Activated T-helper 17 cell treated with anti-CD3 and anti-CD28 coated beads, Interleukin-2, amount 50 U/mL, for 72 hours (primary cell): ENCODE data around the gene UBE2L3. TPM values are rescaled to one million over a fixed set of nuclear protein-coding genes. Genes with fewer than 3 reads are reported as not detected.
"Not testable (repeated sequence)": the region's sequence is repeated elsewhere in the genome, so short reads cannot be mapped to it uniquely, and the experiment has no call there.

ENCODE experiments used
- ATAC-seq: fragments of 150-1000 bp; cut with Tn5 transposase; replicated peaks from 2 replicates; pipeline ENCODE4 v1.10.0; 2021; ENCODE audit warnings: mild to moderate bottlenecking, moderate library complexity
- H3K27ac Mint-ChIP-seq: one replicate; pipeline ENCODE4 v1.8.0; 2022; ENCODE audit warnings: mixed read lengths
- H3K27me3 Mint-ChIP-seq: one replicate; pipeline ENCODE4 v1.8.0; 2022; ENCODE audit warnings: mixed read lengths
- H3K36me3 Mint-ChIP-seq: one replicate; pipeline ENCODE4 v1.8.0; 2022; ENCODE audit warnings: low read depth, mild to moderate bottlenecking, mixed read lengths
- H3K4me1 Mint-ChIP-seq: one replicate; pipeline ENCODE4 v1.8.0; 2022; ENCODE audit warnings: mixed read lengths
- H3K4me3 Mint-ChIP-seq: one replicate; pipeline ENCODE4 v1.8.0; 2022; ENCODE audit warnings: mild to moderate bottlenecking, mixed read lengths
- H3K9me3 Mint-ChIP-seq: one replicate; pipeline ENCODE4 v1.8.0; 2022; ENCODE audit warnings: mixed read lengths
- total RNA-seq, 2 donors: library from RNA; stranded (reverse); gene quantifications; one replicate each; pipeline ENCODE4 v1.2.3, GENCODE V29; 2022

The UBE2L3 gene
- total RNA-seq, 2 donors from 2014 or later = 36.6 to 78.9 TPM

DNA sequence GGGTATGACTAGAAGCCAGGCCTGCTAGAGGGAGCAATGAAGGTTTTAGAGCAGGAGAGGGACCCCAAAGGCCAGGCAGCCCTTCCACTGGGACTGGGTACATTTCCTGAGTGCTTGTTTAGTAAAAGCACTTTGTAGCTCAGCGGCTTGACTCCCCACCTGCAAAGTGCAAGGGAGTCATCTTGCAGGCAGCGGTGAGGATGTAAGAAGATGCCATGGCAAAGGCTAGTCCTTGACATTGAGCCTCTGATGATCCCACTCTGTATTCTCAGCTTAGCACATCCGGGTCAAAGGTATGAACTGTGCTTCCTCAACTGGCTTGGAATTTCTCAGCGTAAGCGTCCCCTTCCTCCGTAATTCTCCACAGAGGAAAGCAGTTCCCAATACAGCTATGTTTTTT, 3.1 kb upstream of the UBE2L3 start:
- peaks cover 3% of the 10 kb centered on the region for H3K4me1 Mint-ChIP-seq
- H3K27ac Mint-ChIP-seq = no peak overlapping the region
- peaks cover 14% of the 10 kb centered on the region for H3K36me3 Mint-ChIP-seq
- no peak for ATAC-seq
- H3K9me3 Mint-ChIP-seq = no peaks in the 10 kb centered on the region
- no peak overlapping the region for H3K4me3 Mint-ChIP-seq
- peaks cover 4% of the 10 kb centered on the region for H3K27me3 Mint-ChIP-seq

DNA sequence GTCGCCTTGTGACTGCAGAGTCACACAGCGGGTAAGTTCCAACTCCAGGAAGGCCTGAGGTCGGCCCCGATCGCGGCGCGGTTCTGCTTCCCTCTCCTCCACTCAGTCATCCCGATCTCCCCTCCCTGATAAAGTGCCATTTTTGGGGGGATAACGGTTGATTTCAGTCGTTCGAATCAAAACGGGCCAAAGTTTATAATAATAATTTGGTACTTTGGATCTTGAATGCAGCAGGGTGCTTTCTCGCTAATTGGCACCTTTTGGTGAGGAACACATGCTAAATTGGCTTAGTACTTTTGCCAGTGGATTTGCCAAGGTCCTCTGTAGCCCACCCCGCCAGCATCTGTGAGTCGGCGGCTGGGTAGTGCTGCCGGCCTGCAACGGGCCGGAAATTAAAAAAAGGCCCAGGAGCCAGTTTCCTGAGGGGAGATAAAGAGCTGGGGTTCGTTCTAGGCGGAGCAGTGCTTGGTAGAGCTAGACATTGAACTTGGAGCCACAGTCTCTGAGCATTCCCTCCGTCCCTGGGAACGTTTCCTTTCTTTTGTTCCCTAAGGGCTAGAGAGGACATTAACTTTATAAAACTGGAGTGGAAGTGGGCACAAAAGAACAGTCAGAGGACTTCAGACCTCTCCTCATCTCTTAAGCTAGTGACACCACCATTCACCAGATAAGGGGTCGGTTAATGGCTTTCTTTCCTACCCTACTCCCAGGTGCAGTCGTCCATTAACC, 997 bp downstream of the UBE2L3 start:
- no peaks in the 10 kb centered on the region for H3K9me3 Mint-ChIP-seq
- ATAC-seq = peak; percentile 20
- H3K27ac Mint-ChIP-seq = peak overlapping the region; percentile 94
- H3K36me3 Mint-ChIP-seq = peaks cover 48% of the 10 kb centered on the region
- peak overlapping the region; percentile 91 for H3K4me3 Mint-ChIP-seq
- no peaks in the 10 kb centered on the region for H3K27me3 Mint-ChIP-seq
- H3K4me1 Mint-ChIP-seq = peaks cover 32% of the 10 kb centered on the region

DNA sequence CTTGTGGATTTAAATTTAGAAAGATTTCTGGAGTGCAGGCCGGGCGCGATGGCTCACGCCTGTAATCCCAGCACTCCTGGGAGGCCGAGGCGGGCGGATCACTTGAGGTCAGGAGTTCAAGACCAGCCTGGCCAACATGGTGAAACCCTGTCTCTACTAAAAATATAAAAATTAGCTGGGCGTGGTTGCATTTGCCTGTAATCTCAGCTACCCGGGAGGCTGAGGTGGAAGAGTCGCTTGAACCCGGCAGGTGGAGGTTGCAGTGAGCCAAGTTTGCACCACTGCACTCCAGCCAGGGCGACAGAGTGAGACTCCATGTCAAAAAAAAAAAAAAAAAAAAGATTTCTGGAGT, 1.5 kb downstream of the UBE2L3 start:
- peak overlapping the region; percentile 94 for H3K27ac Mint-ChIP-seq

DNA sequence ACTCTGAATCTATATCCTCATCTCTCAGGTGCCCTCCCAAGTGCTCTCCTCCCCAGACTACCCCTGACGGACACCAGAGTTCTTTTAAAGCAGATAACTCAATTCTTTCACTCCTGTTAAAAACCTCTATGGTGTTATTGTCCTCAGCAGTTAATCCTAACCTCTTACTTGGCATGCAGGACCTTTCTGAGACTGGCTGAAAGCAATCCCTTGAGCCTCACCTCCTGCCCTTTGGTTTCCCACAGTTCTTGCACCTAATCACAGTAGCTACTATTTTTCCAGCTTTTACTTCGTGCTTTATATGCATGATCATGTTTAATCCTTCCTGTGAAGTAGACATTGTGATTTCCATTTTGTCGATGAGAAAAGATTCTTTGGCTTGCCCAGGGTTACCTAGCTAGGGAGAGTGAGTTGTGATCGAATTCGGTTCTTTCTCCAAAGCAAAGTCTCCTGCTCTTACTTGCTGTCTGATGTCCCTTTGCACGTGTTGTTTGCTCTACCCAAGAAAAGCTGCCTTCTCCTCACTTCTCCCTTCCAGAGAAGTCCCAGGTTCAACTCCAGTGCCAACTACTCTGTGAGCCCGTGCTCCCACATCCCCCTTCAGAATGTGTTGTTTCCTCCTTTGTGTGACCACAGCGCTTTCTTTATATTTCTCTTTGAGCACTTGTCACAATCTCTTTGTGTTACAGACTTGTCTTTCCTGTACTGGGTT, 2.1 kb downstream of the UBE2L3 start:
- H3K36me3 Mint-ChIP-seq = peaks cover 58% of the 10 kb centered on the region
- ATAC-seq = no peak
- H3K4me1 Mint-ChIP-seq = peaks cover 42% of the 10 kb centered on the region
- H3K27me3 Mint-ChIP-seq = no peaks in the 10 kb centered on the region
- H3K9me3 Mint-ChIP-seq = no peaks in the 10 kb centered on the region
- H3K4me3 Mint-ChIP-seq = peak overlapping the region; percentile 91
- peak overlapping the region; percentile 94 for H3K27ac Mint-ChIP-seq

More for the DNA sequence above, 1.5 kb downstream of the UBE2L3 start:
- H3K4me3 Mint-ChIP-seq = peak overlapping the region; percentile 91
- H3K36me3 Mint-ChIP-seq = peaks cover 52% of the 10 kb centered on the region
- not testable (repeated sequence) for H3K27me3 Mint-ChIP-seq, ATAC-seq, H3K9me3 Mint-ChIP-seq
- peaks cover 37% of the 10 kb centered on the region for H3K4me1 Mint-ChIP-seq

DNA sequence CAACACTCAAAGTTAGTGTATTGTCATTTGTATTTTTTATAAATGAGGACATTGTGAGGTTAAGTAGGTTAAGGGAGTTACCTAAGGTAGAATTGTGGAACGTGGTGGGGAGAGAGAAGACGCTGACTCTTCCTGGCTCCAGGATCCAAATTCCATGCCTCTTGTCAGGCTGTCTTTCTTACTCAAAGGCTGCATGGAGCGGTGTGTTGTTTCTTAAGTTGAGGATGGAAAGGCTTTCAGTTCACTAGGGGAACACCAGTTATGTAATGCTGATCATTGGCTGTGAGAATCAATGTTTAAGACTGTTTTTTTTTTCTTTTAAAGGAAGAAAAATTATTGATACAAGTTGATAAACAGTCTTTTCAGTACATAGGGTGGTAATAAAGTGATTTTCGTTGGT, 2.9 kb downstream of the UBE2L3 start:
- H3K36me3 Mint-ChIP-seq = peaks cover 58% of the 10 kb centered on the region
- H3K9me3 Mint-ChIP-seq = no peaks in the 10 kb centered on the region
- peaks cover 42% of the 10 kb centered on the region for H3K4me1 Mint-ChIP-seq
- H3K27ac Mint-ChIP-seq = peak overlapping the region; percentile 94
- no peak for ATAC-seq
- H3K27me3 Mint-ChIP-seq = no peaks in the 10 kb centered on the region
- peak overlapping the region; percentile 91 for H3K4me3 Mint-ChIP-seq

DNA sequence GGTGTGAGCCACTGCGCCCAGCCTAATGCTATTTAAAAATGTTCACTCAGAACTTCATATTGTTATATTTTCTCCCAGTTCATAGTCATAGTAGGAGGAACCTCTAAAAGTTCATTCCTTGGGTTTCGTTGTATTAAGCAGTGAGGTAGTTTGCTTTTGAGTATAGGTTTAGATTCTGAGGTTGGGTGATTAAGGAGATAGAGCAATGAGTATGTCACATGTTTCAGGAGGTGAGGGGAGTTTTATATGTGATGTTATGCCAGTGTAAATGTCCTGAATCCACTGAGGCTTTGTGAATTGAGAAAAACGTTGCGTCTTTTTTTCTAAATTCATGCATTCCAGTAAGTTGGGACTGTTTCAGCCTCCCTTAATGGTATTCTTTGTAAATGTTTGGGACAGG, 4.2 kb downstream of the UBE2L3 start:
- ATAC-seq = peak; percentile 78
- peaks cover 66% of the 10 kb centered on the region for H3K36me3 Mint-ChIP-seq
- peaks cover 42% of the 10 kb centered on the region for H3K4me1 Mint-ChIP-seq

DNA sequence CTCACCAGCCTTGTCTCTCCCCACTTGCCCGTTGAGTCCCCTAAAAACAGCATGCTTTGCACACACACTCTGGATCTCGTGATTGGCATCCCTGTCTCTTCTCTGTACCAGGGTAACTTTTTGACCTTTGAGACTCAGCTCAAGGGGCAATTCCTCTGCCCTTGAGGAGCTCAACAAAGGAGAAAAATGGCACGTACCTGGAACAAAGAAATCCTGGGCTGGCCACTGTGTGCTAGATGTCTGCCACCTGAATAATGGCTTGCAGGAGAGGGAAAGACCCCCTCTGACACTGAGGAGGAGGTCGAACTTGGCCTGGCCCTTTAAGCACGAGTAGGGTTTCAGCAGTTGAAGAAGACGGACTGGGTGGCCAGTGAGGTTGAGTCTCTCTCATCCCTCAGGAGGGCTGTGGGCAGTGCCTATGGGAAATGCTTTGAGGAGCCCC, 5.8 kb downstream of the UBE2L3 start:
- H3K36me3 Mint-ChIP-seq = peaks cover 78% of the 10 kb centered on the region
- peaks cover 48% of the 10 kb centered on the region for H3K4me1 Mint-ChIP-seq
- H3K4me3 Mint-ChIP-seq = peak overlapping the region; percentile 13
- H3K27ac Mint-ChIP-seq = peak overlapping the region; percentile 12
- no peak for ATAC-seq
- no peaks in the 10 kb centered on the region for H3K9me3 Mint-ChIP-seq
- H3K27me3 Mint-ChIP-seq = no peaks in the 10 kb centered on the region

More for the DNA sequence above, 4.2 kb downstream of the UBE2L3 start:
- Mint-ChIP-seq H3K9me3 (no peaks in the 10 kb centered on the region), H3K4me3 (peak overlapping the region; percentile 91), H3K27ac (peak overlapping the region; percentile 37), H3K27me3 (no peaks in the 10 kb centered on the region)

DNA sequence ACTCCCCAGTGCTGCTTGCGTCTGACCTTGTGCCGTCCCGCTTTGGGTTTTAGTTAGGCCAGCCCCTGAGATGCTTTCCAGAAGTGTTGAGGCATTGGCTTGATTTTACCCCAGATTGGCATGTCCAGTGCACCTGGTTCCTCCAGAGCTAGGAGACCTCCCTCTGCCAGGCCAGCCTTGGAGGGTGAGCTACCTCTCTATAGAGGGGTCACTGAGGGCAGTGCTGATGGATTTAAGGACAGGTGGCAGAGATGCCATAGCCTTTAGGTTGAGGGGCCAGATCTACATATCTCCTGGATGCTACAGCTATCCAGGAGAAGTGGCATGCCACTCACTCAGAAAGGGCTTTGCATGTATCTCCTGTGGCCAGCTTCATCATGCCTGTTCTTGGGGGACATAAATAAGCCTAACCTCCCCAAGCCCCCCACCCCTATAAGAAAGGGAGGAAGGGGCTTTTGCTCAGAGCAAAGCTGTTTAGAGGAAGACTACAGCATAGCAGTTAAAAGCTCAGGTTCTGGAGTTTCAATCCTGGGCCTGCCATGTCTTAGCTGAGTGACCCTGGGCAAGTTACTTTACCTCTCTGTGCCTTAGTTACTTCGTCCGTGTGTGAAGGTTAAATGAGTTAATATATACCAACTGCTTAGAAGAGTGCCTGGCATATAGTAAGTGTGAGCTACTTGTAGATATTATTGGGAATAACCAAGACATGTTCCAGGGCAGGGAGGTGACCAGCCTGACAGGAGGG, 6.4 kb downstream of the UBE2L3 start:
- H3K9me3 Mint-ChIP-seq = no peaks in the 10 kb centered on the region
- H3K27ac Mint-ChIP-seq = peak overlapping the region; percentile 33
- ATAC-seq = no peak
- H3K27me3 Mint-ChIP-seq = no peaks in the 10 kb centered on the region
- H3K4me1 Mint-ChIP-seq = peaks cover 55% of the 10 kb centered on the region
- H3K36me3 Mint-ChIP-seq = peaks cover 76% of the 10 kb centered on the region
- peak overlapping the region; percentile 2 for H3K4me3 Mint-ChIP-seq

DNA sequence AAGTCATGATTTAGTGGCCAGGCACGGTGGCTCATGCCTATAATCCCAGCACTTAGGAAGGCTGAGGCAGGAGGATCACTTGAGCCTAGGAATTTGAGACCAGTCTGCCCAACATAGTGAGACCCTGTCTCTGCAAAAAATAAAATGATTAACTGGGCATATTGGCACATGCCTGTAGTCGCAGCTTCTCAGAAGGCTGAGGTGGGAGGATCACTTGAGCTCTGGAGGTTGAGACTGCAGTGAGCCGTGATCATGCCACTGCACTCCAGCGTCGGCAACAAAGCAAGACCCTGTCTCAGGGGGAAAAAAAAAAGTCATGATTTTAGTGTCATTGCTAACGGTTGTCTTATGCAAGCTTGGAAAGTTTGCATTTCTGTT, 11.9 kb downstream of the UBE2L3 start:
- no peak for ATAC-seq
- H3K9me3 Mint-ChIP-seq = no peaks in the 10 kb centered on the region
- H3K27ac Mint-ChIP-seq = no peak overlapping the region
- no peaks in the 10 kb centered on the region for H3K27me3 Mint-ChIP-seq
- H3K4me3 Mint-ChIP-seq = no peak overlapping the region
- peaks cover 22% of the 10 kb centered on the region for H3K4me1 Mint-ChIP-seq
- peaks cover 40% of the 10 kb centered on the region for H3K36me3 Mint-ChIP-seq

DNA sequence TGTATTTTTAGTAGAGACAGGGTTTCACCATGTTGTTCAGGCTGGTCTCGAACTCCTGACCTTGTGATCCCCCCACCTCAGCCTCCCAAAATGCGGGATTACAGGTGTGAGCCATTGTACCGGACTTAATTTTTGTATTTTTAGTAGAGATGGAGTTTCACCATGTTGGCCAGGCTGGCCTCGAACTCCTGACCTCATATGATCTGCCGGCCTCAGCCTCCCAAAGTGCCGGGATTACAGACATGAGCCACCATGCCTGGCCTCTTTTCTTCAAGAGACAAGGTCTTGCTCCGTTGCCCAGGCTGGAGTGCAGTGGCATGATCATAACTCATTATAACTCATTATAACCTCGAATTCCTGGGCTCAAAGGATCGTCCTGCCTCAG, 13.1 kb downstream of the UBE2L3 start:
- not testable (repeated sequence) for ATAC-seq, H3K27ac Mint-ChIP-seq, H3K4me3 Mint-ChIP-seq, H3K9me3 Mint-ChIP-seq, H3K27me3 Mint-ChIP-seq
- peaks cover 41% of the 10 kb centered on the region for H3K36me3 Mint-ChIP-seq
- H3K4me1 Mint-ChIP-seq = peaks cover 25% of the 10 kb centered on the region

DNA sequence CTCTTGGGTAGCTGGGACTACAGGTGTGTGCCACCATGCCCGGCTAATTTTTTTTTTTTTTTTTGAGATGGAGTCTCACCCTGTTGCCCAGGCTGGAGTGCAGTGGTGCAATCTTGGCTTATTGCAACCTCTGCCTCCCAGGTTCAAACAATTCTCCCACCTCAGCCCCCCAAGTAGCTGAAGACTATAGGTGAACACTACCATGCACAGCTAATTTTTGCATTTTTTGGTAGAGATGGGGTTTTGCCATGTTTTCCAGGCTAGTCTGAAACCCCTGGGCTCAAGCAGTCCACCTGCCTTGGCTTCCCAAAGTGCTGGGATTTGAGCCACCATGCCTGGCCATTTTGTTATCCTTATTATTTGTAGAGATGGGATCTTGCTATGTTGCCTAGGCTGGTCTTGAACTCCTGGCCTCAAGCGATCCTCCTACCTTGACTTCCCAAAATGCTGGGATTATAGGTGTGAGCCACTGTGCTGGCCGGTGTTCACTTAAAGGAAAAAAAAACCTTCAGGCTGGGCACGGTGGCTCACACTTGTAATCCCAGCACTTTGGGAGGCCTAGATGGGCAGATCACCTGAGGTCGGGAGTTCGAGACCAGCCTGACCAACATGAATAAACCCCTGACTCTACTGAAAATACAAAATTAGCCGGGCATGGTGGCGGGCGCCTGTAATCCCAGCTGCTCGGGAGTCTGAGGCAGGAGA, 13.6 kb downstream of the UBE2L3 start:
- H3K9me3 Mint-ChIP-seq, ATAC-seq, H3K27me3 Mint-ChIP-seq, H3K27ac Mint-ChIP-seq, H3K4me3 Mint-ChIP-seq: not testable (repeated sequence)
- Mint-ChIP-seq H3K4me1 (peaks cover 26% of the 10 kb centered on the region), H3K36me3 (peaks cover 40% of the 10 kb centered on the region)

DNA sequence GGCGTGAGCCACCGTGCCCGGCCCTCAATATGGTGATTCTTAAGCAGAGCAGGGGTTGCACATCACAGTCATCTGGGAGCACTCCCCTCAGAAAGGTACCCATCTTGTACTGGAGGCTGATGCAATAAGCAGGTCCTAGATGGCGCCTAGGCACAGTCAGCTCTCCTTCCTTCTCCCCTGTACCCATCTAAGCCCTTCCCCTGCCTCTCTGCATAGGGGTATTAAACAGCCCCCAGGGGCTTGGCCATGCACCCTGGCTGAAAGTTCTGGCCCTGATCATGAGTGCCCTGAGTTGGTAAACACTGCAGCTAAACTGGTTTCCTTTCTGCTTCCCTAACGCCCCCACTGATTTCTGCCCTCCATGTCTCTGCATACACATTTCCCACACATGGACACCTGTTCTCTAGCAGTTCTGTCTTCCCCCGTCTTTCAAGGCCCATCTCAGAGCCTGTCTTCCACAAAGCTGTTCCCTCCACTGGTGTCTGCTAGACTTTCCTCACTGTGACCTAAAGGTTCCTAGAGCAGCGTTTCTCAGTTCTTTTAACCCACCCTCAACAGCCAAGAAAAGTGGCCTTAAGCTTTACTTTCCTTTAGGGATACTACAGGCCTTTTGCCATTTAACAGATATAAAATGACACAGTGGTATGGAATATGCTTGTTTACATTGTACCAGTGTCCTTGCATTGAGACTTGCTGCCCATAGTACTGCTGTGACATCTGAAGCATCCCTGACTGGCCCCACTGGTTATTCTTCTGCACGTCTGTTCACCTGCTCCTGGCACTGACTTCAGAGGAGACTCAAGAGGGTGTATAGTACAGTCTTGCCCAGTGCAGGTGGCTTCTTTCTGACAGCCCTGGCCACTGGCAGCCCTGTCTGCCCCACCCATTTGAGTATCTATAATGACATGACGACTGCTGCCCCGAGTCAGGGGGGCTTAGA, 15.6 kb downstream of the UBE2L3 start:
- no peak for ATAC-seq
- Mint-ChIP-seq H3K27ac (peak overlapping the region; percentile 47), H3K4me3 (no peak overlapping the region), H3K36me3 (peaks cover 34% of the 10 kb centered on the region), H3K9me3 (no peaks in the 10 kb centered on the region), H3K4me1 (peaks cover 29% of the 10 kb centered on the region), H3K27me3 (no peaks in the 10 kb centered on the region)

DNA sequence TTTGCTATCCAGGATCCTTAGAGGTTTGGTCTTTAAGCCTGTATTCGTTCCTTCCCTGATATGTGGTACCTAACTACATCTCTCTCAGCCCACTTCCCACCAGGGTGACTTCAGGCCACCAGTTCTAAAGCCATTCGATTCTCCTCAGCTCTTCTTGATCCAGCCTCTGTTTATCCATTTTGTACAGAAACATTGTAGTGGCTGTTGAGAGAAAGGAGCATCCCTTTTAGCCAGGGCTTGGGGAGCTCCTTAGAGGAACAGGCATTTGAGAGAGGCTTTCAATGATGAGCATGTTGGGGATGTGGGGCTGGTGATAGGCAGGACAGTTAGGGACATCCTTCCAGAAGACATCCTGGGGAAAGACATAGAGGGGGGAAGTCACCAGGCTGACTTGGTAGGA, 17.9 kb downstream of the UBE2L3 start:
- peaks cover 29% of the 10 kb centered on the region for H3K4me1 Mint-ChIP-seq
- ATAC-seq = no peak
- H3K27me3 Mint-ChIP-seq = no peaks in the 10 kb centered on the region
- H3K36me3 Mint-ChIP-seq = peaks cover 38% of the 10 kb centered on the region
- H3K4me3 Mint-ChIP-seq = no peak overlapping the region
- H3K27ac Mint-ChIP-seq = peak overlapping the region; percentile 2
- H3K9me3 Mint-ChIP-seq = no peaks in the 10 kb centered on the region
